Omental fat pad (tissue), 4 donors: ENCODE data around the gene PAX2. TPM values are rescaled to one million over a fixed set of nuclear protein-coding genes. Genes with fewer than 3 reads are reported as not detected.

Source experiments
- ATAC-seq: fragments of 150-250 bp; one replicate; pipeline ENCODE4 v1.9.1; 2016; ENCODE audit warnings: mild to moderate bottlenecking, moderate library complexity; ENCODE audit not compliant: low FRiP score
- DNase-seq: peaks from one replicate; pipeline ENCODE4 v3.0.0-alpha.2; 2019; ENCODE audit warnings: low spot score
- total RNA-seq, 4 donors: library from RNA; depleted of rRNA; stranded (reverse); fragments of >200 nt; gene quantifications; one replicate each; pipeline ENCODE4 v1.1.0, GENCODE V29; 2016
- TF ChIP-seq, protein P1 (sequence below), 3 donors: fragments of 450-650 bp; IDR thresholded peaks; one replicate each; pipeline ENCODE4 v1.5.1; 2016 to 2017; ENCODE audit warnings: antibody characterized with exemption in 3 of 3, mild to moderate bottlenecking in 3 of 3, moderate library complexity in 2 of 3

The PAX2 gene
- total RNA-seq, 4 donors from 2014 or later = not detected

DNA sequence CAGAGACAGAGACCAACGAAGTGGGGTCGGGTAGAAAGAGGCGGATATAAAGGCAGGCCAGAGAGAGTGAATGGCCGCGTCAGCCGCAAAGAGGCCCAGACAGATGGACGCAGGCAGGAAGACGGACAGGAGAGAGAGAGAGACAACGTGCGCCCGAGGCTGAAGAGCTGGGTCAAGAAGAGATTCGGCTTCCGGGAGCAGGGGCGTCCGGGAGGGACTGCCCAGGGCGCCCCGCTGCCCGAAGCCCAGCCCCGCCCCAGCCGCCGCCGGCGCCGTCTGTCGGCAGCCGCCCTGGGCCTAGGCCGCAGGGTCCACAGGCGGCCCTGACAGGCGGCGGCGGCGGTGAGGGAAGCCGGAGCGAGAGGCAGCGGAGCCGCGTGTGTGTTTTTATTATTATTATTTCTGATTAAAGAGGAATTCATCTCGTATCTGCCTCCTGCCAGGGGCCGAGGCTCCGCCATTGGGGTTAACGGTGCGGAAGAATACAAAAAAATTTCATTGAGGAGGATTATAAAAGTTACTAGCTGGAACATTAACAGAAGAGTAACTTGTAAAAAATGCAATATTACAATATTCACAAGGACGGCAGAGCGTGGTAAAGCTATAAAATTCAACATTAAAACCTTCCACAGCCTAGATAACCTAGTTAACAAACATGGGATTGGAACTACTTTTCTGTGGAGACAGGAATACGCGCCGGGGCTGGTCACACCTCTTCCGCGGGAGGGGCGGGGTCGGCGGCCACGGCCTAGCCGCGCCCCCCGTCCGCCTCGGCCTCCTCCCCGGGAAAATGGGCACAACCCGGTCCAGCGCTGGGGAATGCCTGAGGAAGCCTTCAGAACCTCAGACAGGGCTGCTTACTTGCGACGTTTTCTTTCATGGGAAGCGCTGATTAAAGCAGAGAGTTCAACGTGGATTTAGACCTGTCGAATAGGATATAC, 29.7 kb upstream of the PAX2 start:
- DNase-seq = no peak
- TF ChIP-seq, protein P1, sequence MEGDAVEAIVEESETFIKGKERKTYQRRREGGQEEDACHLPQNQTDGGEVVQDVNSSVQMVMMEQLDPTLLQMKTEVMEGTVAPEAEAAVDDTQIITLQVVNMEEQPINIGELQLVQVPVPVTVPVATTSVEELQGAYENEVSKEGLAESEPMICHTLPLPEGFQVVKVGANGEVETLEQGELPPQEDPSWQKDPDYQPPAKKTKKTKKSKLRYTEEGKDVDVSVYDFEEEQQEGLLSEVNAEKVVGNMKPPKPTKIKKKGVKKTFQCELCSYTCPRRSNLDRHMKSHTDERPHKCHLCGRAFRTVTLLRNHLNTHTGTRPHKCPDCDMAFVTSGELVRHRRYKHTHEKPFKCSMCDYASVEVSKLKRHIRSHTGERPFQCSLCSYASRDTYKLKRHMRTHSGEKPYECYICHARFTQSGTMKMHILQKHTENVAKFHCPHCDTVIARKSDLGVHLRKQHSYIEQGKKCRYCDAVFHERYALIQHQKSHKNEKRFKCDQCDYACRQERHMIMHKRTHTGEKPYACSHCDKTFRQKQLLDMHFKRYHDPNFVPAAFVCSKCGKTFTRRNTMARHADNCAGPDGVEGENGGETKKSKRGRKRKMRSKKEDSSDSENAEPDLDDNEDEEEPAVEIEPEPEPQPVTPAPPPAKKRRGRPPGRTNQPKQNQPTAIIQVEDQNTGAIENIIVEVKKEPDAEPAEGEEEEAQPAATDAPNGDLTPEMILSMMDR (IDR thresholded peaks at IDR 0.05) = no peak
- no peak for ATAC-seq

DNA sequence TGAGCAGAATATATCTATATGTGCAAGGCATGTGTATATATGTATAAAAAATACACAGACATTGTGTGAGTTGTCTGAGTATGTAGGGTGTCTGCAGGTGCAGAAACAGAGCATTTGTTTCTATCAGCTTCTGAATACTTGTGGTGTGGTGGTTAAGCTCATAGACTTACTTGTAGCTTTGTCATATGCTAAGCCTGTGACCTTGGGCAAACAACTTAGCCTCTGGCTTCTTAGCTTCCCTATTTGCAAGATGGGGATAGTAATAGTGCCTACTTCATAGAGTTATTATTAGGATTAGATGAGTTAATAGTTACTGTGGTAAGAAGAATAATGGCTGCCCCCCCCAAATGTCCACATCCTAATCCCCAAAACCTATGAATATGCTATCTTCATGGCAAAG, 28.2 kb upstream of the PAX2 start:
- DNase-seq = no peak
- no peak for ATAC-seq
- TF ChIP-seq, protein P1 (IDR thresholded peaks at IDR 0.05) = no peak

DNA sequence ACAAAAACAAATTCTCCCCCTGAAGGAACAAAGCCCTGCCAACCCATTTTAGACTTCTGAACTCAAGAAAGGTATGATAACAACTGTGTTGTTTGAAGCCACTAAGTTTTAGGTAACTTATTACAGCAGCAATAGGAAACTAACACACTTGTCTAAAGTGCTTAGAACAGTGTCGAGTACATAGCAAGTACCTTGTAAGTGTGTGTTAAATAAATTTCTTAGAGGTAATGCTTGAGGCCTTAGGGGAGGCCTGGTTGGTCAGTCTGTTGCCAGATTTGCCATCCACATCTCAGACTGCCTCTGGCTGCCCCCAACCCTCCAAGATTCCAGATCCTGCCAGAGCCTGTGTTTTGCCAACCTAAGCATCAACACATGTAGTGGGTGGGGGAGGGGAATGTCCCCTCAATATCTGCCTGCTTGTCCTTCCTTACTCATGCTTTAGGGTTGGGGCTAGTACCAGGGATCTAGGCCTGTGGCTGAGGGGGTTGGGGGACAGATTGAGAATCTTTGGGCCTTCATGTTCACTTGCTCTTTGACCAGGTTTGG, 27.1 kb upstream of the PAX2 start:
- TF ChIP-seq, protein P1 (IDR thresholded peaks at IDR 0.05) = no peak
- no peak for DNase-seq
- ATAC-seq = no peak

DNA sequence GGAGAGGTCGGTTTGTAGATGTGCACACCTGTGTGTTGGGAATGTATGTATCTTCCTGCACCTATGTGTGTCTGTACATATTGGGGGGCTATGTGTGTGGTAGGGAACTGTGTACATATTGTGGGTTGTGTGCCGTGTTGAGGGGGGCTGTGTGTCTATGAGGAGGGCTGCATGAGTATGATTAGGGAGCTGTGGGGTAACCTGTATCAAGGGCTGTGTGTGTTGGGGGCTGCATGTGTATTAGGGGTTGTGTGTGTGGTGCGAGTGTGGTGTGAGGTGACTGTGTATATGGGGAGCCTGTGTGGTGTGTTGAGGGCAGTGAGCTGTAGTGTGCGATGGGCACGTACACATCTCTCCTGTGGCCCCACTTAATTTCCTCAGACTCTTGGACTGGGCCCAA, 22.2 kb upstream of the PAX2 start:
- no peak for ATAC-seq
- TF ChIP-seq, protein P1 (IDR thresholded peaks at IDR 0.05) = no peak
- DNase-seq = no peak

DNA sequence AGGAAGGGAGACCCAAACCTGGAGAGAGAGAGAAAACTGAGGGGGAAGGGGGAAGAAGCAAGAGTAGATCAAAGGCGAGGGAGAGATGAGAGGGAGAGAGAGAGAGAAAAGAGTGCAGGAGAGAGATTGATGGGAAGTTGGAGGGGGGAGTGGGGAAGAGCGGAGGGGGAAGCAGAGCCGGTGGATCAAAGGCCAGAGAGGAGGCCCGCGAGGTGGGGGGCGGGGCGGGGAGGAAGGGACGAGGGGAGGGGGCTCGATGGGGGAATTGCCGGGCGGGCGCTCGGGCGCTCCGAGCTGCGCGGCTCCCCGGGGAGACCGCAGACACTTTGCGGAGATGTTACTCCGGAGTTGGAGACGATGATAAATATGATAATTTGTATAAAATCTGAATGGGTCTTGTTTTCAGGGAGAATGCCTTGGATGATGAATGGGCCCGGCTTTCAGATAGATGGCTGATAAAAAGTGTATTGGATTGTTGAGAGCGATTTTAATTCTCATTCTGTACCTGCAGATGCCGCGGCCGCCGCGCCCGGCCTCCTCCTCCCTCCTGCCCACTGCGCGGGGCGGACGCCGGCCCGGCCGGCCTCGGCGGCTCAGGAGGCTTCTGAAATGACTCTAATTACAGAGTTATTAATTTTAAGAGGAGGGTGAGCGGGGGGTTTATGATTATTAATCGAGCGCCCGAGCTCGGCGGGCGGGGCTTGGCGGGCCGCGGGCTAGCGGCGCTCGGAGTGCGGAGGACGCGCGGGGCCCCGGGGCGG, 21.4 kb upstream of the PAX2 start:
- TF ChIP-seq, protein P1 (IDR thresholded peaks at IDR 0.05) = no peak
- DNase-seq (no peak), ATAC-seq (no peak)

DNA sequence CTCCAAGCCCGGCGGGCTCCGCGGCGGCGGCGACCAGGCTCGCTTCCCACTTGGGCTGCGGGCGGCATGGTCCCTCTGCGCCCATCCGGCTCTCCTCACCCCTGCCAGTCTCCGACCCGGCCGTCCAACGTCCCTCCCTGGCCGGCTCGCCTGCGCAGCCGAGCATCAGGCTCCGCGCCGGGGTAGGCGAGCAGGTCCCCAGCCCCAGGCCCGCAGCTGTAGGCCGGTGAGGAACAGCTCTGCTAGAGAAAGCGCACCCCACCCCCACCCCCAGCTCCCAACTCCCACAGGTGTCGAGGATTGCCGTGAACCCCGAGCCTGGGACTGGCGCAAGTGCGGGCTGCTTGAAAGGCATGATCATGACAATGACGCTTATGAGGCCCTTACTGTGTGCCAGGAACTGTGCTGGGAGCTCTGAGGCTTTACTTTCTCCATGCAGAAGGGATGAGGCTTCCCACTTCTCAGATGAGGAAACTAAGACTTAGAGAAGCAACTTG, 20.8 kb upstream of the PAX2 start:
- TF ChIP-seq, protein P1 (IDR thresholded peaks at IDR 0.05) = no peak
- DNase-seq = no peak
- no peak for ATAC-seq
